ENCODE results near the gene GRWD1. TPM values are rescaled to one million over a fixed set of nuclear protein-coding genes. Genes with fewer than 3 reads are reported as not detected.

The GRWD1 gene
- total and polyA plus RNA-seq, 10 of the 15 experiments (the other 5 are each of a cell fraction or from before 2014, with no cell fraction given), result 1.4 to 103 (median 30.7) TPM

DNA sequence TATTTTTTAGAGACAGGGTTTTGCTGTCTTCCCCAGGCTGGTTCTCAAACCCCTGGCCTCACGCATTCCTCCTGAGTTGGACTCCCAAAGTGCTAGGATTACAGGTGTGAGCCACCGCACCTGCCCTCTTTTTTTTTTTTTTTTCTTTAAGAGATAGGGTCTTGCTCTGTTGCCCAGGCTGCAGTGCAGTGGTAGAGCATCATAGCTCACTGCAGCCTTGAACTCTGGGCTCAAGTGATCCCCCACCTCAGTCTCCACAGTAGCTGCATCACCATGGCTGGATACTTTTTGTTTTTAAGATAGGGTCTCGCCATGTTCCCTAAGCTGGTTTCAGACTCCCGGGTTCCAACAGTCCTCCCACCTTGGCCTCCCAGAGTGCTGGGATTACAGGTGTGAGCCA, 11.1 kb downstream of the GRWD1 start (continued):
- TF ChIP-seq, protein P1, sequence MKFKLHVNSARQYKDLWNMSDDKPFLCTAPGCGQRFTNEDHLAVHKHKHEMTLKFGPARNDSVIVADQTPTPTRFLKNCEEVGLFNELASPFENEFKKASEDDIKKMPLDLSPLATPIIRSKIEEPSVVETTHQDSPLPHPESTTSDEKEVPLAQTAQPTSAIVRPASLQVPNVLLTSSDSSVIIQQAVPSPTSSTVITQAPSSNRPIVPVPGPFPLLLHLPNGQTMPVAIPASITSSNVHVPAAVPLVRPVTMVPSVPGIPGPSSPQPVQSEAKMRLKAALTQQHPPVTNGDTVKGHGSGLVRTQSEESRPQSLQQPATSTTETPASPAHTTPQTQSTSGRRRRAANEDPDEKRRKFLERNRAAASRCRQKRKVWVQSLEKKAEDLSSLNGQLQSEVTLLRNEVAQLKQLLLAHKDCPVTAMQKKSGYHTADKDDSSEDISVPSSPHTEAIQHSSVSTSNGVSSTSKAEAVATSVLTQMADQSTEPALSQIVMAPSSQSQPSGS (IDR thresholded peaks at IDR 0.05; ENCODE audit: low read length), result no peak
- no peak for TF ChIP-seq LARP7 (IDR thresholded peaks at IDR 0.05)

DNA sequence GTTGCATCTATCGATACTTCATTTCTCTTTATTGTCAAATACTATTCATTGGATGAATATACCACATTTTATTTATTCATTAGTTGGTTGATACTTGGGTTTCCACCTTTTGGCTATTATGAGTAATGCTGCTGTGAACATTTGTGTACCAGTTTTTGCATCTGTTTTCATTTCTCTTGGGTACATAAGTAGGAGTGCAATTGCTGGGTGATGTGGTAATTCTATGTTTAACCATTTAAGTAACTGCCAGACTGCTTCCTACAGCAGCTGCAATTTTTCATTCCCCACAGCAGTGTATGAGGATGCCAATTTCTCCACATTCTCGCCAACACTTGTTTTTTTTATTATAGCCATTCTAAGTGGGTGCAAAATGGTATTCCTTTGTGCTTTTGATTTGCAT, 12.2 kb downstream of the GRWD1 start:
- no peaks in the 10 kb centered on the region for H3K9me3 ChIP-seq (replicated peaks; ENCODE audit: control insufficient read depth, insufficient read depth, low read length)
- no peaks in the 10 kb centered on the region for H3K27me3 ChIP-seq (replicated peaks in 1 of 2; ENCODE audit: control insufficient read depth in 2 of 2, insufficient read depth in 2 of 2, low read length in 1 of 2)
- ChIA-PET POLR2A (no interaction called here), SMC1A (ENCODE audit: uncharacterized antibody, unreplicated experiment) (no interaction called here), RAD21 (ENCODE audit: unreplicated experiment) (interaction anchor here (0.8 kb wide), 1 partner anchor 66 kb away, joined by 3 read pairs; the partner anchor contains the start of gene KDELR1), CTCF (interaction anchor here (0.5 kb wide), 1 partner anchor 611 kb away, joined by 4 read pairs; no protein-coding TSS in a partner anchor)
- ATAC-seq (no peak), DNase-seq (ENCODE audit: low read depth, low spot score) (no peak), FAIRE-seq (no peak)
- in situ Hi-C loops (cut with MboI), result no loop called here
- intact Hi-C loops (cut with micrococcal nuclease; ENCODE audit: unreplicated experiment), result no loop called here
- no peak overlapping the region for H3K27ac ChIP-seq (ENCODE audit: control insufficient read depth, insufficient read depth)
- peaks cover 8 to 17% of the 10 kb centered on the region in 2 experiments for H3K36me3 ChIP-seq (ENCODE audit: control insufficient read depth in 2 of 2, insufficient read depth in 2 of 2, low read length in 1 of 2)
- no peaks in the 10 kb centered on the region for H4K20me1 ChIP-seq (ENCODE audit: control insufficient read depth, insufficient read depth)
- WGBS (ENCODE audit: insufficient coverage, insufficient replicate concordance, low lambda C conversion rate, missing lambda C conversion rate), result 95% methylated on average over 2 of the region's 2 CpGs
- H2AFZ ChIP-seq (ENCODE audit: control insufficient read depth, low read depth, low read length), result no peak overlapping the region
- H3K4me3 ChIP-seq, result no peak overlapping the region
- no peaks in the 10 kb centered on the region; the same call in 1 of the 2 replicates for H3K4me1 ChIP-seq (ENCODE audit: control insufficient read depth, insufficient read depth, low read length)
- TF ChIP-seq DPF2 (IDR thresholded peaks at IDR 0.05) (no peak), NFIC (IDR thresholded peaks at IDR 0.05; ENCODE audit: low read depth, low read length) (no peak), SUPT20H (IDR thresholded peaks at IDR 0.05; ENCODE audit: borderline replicate concordance, control insufficient read depth, low read depth, low read length) (no peak), RFX5 (IDR thresholded peaks at IDR 0.05; ENCODE audit: low read depth, low read length) (no peak), TCF3 (IDR thresholded peaks at IDR 0.05; ENCODE audit: borderline replicate concordance, insufficient read depth, low read depth, low read length) (no peak), IRF5 (IDR thresholded peaks at IDR 0.05; ENCODE audit: borderline replicate concordance) (no peak)
- no peaks in the 10 kb centered on the region; the same call in 1 of the 2 replicates for H3K79me2 ChIP-seq (ENCODE audit: control insufficient read depth, insufficient read depth, low read length)
- no peak overlapping the region for H3K4me2 ChIP-seq (ENCODE audit: control insufficient read depth, insufficient read depth)
- H3K9ac ChIP-seq (ENCODE audit: control insufficient read depth, insufficient read depth, low read length), result no peak overlapping the region
- no TSS peak for BruUV-seq (replicated peaks)

Measured in GM12878 (cell line).